ENCODE measurements around the gene ZNF749.

DNA sequence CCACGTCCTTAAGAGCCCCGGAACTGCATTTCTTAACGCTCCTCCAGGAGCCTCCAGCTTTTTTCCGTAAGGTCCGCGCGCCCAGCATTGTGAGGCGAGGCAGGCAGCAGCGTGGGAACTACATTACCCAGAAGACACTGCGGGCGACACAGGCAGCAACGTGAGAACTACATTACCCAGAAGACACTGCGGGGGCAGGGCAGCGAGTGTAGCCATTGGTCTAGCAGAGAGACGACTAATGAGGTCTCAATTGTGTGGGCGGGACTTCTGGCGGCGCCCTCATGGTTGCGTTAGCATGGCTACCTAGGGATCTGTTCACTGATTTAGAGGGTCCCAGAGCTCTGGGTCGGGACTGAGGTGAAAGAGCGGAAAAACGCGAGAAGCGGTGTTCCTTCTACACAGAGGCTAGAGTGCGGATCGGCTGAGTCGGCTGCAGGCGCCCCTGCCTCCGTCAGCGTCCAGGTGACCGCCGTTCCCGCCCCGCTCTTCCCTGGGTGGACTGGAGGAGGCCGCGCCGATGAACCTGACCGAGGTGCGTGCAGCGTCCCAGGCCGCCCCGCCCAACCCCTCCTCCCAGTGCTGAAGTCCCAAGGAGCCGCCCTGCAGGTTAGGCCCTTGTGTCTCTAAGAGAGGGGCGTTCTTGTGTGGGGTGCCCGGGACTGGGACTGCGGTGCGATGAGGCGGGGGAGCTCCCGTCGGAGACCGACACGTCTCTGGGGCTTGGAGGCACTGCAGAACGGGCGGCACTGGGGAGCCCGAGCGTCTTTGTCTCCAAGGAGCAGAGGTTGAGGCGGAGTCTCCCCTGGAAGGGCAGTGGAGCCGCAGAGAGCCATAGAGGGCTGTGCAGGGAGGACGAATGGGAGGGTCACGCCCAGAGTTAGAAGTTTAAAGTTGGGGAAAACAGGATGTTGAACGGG, at the start of gene ZNF749:
- no peak for TF ChIP-seq EZH2 (IDR thresholded peaks at IDR 0.05; ENCODE audit: low read depth)
- TF ChIP-seq, protein P1, sequence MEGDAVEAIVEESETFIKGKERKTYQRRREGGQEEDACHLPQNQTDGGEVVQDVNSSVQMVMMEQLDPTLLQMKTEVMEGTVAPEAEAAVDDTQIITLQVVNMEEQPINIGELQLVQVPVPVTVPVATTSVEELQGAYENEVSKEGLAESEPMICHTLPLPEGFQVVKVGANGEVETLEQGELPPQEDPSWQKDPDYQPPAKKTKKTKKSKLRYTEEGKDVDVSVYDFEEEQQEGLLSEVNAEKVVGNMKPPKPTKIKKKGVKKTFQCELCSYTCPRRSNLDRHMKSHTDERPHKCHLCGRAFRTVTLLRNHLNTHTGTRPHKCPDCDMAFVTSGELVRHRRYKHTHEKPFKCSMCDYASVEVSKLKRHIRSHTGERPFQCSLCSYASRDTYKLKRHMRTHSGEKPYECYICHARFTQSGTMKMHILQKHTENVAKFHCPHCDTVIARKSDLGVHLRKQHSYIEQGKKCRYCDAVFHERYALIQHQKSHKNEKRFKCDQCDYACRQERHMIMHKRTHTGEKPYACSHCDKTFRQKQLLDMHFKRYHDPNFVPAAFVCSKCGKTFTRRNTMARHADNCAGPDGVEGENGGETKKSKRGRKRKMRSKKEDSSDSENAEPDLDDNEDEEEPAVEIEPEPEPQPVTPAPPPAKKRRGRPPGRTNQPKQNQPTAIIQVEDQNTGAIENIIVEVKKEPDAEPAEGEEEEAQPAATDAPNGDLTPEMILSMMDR (conservative IDR thresholded peaks at IDR 0.05): no peak

Data from PC-9 (cell line).